Measurements from ENCODE around the gene KRTAP22-2. TPM values are rescaled to one million over a fixed set of nuclear protein-coding genes. Genes with fewer than 3 reads are reported as not detected.

KRTAP22-2 gene
- total and polyA plus RNA-seq, 2 of the 8 experiments (the other 6 are each of a cell fraction or from before 2014, with no cell fraction given): not detected

GRCh38 chr21:30598802-30599201 is 8.6 kb upstream of the KRTAP22-2 start, which contains the start of gene KRTAP6-2 (continued):
- TF ChIP-seq, protein P1, sequence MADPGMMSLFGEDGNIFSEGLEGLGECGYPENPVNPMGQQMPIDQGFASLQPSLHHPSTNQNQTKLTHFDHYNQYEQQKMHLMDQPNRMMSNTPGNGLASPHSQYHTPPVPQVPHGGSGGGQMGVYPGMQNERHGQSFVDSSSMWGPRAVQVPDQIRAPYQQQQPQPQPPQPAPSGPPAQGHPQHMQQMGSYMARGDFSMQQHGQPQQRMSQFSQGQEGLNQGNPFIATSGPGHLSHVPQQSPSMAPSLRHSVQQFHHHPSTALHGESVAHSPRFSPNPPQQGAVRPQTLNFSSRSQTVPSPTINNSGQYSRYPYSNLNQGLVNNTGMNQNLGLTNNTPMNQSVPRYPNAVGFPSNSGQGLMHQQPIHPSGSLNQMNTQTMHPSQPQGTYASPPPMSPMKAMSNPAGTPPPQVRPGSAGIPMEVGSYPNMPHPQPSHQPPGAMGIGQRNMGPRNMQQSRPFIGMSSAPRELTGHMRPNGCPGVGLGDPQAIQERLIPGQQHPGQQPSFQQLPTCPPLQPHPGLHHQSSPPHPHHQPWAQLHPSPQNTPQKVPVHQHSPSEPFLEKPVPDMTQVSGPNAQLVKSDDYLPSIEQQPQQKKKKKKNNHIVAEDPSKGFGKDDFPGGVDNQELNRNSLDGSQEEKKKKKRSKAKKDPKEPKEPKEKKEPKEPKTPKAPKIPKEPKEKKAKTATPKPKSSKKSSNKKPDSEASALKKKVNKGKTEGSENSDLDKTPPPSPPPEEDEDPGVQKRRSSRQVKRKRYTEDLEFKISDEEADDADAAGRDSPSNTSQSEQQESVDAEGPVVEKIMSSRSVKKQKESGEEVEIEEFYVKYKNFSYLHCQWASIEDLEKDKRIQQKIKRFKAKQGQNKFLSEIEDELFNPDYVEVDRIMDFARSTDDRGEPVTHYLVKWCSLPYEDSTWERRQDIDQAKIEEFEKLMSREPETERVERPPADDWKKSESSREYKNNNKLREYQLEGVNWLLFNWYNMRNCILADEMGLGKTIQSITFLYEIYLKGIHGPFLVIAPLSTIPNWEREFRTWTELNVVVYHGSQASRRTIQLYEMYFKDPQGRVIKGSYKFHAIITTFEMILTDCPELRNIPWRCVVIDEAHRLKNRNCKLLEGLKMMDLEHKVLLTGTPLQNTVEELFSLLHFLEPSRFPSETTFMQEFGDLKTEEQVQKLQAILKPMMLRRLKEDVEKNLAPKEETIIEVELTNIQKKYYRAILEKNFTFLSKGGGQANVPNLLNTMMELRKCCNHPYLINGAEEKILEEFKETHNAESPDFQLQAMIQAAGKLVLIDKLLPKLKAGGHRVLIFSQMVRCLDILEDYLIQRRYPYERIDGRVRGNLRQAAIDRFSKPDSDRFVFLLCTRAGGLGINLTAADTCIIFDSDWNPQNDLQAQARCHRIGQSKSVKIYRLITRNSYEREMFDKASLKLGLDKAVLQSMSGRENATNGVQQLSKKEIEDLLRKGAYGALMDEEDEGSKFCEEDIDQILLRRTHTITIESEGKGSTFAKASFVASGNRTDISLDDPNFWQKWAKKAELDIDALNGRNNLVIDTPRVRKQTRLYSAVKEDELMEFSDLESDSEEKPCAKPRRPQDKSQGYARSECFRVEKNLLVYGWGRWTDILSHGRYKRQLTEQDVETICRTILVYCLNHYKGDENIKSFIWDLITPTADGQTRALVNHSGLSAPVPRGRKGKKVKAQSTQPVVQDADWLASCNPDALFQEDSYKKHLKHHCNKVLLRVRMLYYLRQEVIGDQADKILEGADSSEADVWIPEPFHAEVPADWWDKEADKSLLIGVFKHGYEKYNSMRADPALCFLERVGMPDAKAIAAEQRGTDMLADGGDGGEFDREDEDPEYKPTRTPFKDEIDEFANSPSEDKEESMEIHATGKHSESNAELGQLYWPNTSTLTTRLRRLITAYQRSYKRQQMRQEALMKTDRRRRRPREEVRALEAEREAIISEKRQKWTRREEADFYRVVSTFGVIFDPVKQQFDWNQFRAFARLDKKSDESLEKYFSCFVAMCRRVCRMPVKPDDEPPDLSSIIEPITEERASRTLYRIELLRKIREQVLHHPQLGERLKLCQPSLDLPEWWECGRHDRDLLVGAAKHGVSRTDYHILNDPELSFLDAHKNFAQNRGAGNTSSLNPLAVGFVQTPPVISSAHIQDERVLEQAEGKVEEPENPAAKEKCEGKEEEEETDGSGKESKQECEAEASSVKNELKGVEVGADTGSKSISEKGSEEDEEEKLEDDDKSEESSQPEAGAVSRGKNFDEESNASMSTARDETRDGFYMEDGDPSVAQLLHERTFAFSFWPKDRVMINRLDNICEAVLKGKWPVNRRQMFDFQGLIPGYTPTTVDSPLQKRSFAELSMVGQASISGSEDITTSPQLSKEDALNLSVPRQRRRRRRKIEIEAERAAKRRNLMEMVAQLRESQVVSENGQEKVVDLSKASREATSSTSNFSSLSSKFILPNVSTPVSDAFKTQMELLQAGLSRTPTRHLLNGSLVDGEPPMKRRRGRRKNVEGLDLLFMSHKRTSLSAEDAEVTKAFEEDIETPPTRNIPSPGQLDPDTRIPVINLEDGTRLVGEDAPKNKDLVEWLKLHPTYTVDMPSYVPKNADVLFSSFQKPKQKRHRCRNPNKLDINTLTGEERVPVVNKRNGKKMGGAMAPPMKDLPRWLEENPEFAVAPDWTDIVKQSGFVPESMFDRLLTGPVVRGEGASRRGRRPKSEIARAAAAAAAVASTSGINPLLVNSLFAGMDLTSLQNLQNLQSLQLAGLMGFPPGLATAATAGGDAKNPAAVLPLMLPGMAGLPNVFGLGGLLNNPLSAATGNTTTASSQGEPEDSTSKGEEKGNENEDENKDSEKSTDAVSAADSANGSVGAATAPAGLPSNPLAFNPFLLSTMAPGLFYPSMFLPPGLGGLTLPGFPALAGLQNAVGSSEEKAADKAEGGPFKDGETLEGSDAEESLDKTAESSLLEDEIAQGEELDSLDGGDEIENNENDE (IDR thresholded peaks at IDR 0.05; ENCODE audit: insufficient replicate concordance, low read length): no peak
